ENCODE measurements around the gene NOS1.

DNA sequence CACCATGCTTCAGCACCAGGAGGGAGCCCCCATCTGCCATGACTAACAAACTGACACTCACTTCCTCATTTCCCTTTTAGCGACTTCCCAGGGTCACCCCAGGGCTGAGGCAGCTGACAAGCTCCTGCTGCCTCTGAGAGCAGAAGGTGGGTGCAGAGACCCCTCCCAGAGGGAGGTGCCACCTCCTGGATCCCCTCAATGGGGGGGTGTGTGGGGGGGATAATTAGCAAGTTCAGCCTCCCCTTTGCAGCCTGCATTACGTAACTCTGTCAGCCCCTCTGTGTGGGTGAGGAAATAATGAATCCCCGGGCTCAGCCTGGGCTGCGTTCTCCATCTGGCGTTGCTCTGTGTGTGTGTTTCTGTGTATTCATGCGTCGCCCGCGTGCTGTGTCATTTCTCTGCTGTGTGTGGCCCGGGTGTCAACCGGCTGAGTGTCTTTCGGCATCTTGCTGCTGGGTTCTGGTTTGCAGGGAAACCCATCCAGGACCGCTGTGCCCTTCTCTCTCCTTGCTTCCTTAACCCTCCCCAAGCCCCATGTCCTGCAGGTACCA is 28.0 kb downstream of the NOS1 start:
- TF ChIP-seq, protein P1, sequence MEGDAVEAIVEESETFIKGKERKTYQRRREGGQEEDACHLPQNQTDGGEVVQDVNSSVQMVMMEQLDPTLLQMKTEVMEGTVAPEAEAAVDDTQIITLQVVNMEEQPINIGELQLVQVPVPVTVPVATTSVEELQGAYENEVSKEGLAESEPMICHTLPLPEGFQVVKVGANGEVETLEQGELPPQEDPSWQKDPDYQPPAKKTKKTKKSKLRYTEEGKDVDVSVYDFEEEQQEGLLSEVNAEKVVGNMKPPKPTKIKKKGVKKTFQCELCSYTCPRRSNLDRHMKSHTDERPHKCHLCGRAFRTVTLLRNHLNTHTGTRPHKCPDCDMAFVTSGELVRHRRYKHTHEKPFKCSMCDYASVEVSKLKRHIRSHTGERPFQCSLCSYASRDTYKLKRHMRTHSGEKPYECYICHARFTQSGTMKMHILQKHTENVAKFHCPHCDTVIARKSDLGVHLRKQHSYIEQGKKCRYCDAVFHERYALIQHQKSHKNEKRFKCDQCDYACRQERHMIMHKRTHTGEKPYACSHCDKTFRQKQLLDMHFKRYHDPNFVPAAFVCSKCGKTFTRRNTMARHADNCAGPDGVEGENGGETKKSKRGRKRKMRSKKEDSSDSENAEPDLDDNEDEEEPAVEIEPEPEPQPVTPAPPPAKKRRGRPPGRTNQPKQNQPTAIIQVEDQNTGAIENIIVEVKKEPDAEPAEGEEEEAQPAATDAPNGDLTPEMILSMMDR (conservative IDR thresholded peaks at IDR 0.05 in 1 of 2, IDR thresholded peaks at IDR 0.05 in 1 of 2; ENCODE audit: low read depth in 1 of 2, low read length in 2 of 2): no peak
- no peak for TF ChIP-seq EZH2 (IDR thresholded peaks at IDR 0.05; ENCODE audit: low read length, missing control alignments)

Measured in fibroblast of lung (primary cell).